A549 (cell line): ENCODE measurements around the gene DISC1. TPM values are rescaled to one million over a fixed set of nuclear protein-coding genes. Genes with fewer than 3 reads are reported as not detected.

ENCODE experiments used
- ATAC-seq, 2 experiments: fragments of 200-7000 bp in 1 of 2; fragments of >200 bp in 1 of 2; cut with Nextera tagmentation in 1 of 2; cut with Tn5 transposase in 1 of 2; 3 replicates each; pipeline versions ENCODE4 v1.8.0 to v1.9.1; 2018 to 2020; ENCODE audit warnings: mild to moderate bottlenecking in 1 of 2, moderate library complexity in 1 of 2
- CTCF ChIA-PET: fragments of 300-600 bp; sonication (Branson Sonifier 250); formaldehyde crosslinking; extraction: SDS; loops from one replicate; lab custom pipeline; 2021; ENCODE audit warnings: antibody characterized with exemption, inconsistent platforms; lab: Yijun Ruan, JAX
- POLR2A ChIA-PET: fragments of 350-600 bp; formaldehyde crosslinking; extraction: SDS; loops from one replicate; lab custom pipeline; 2021; ENCODE audit warnings: antibody characterized with exemption, inconsistent platforms; lab: Yijun Ruan, JAX
- DNase-seq, 2 experiments: peaks; one replicate each; pipeline versions ENCODE4 v3.0.0 to v3.0.0-alpha.2; 2011 to 2016; ENCODE audit warnings: low read depth in 1 of 2, low spot score in 1 of 2
- FAIRE-seq: peaks from 2 replicates; lab custom pipeline; 2011; peaks lifted over from hg19 to GRCh38; lab: Jason Lieb, UNC
- H3K27ac ChIP-seq, 2 experiments: fragments of >200 bp; sonication (Bioruptor Twin); formaldehyde crosslinking; 3 replicates each; pipeline ENCODE4 v1.5.1; 2016 to 2017
- H3K4me1 ChIP-seq: fragments of >200 bp; sonication (Bioruptor Twin); formaldehyde crosslinking; 3 replicates; pipeline ENCODE4 v1.6.1; 2016
- H3K4me2 ChIP-seq: fragments of >200 bp; sonication (Bioruptor Twin); formaldehyde crosslinking; 3 replicates; pipeline ENCODE4 v1.6.1; 2016
- H3K4me3 ChIP-seq: fragments of >200 bp; sonication (Bioruptor Twin); formaldehyde crosslinking; 3 replicates; pipeline ENCODE4 v1.5.1; 2016
- H3K9me3 ChIP-seq: fragments of >200 bp; sonication (Bioruptor Twin); formaldehyde crosslinking; 3 replicates; pipeline ENCODE4 v1.6.1; 2016
- CBX2 ChIP-seq: fragments of 200-600 bp; sonication (generic); IDR thresholded peaks from 2 replicates; pipeline ENCODE4 v1.6.1; 2016; ENCODE audit warnings: low read depth, mild to moderate bottlenecking, borderline replicate concordance
- ESRRA ChIP-seq: fragments of 150-350 bp; IDR thresholded peaks from 2 replicates; pipeline ENCODE4 v1.6.1; 2014; ENCODE audit warnings: mild to moderate bottlenecking, low read length, borderline replicate concordance
- RAD21 ChIP-seq, 2 experiments: fragments of >200 bp in 1 of 2; sonication (Bioruptor Twin) in 1 of 2; formaldehyde crosslinking in 1 of 2; IDR thresholded peaks in 1 of 2; conservative IDR thresholded peaks in 1 of 2; 2 replicates in 1 of 2; 3 replicates in 1 of 2; pipeline ENCODE4 v1.6.1; 2012 to 2018; ENCODE audit warnings: inconsistent platforms in 1 of 2
- RARB ChIP-seq: fragments of 250-450 bp; sonication (Bioruptor Pico); IDR thresholded peaks from 2 replicates; pipeline ENCODE4 v1.8.0; 2021; ENCODE audit warnings: mild to moderate bottlenecking, moderate library complexity
- SMC3 ChIP-seq: fragments of >200 bp; sonication (Bioruptor Twin); formaldehyde crosslinking; IDR thresholded peaks from 3 replicates; pipeline ENCODE4 v1.6.1; 2018; ENCODE audit warnings: inconsistent platforms
- WGBS: methylation state at CpG from one replicate; pipeline ENCODE4 v1.1.6; 2017; ENCODE audit errors: missing lambda C conversion rate; 5-methylcytosine and 5-hydroxymethylcytosine counted together
- polyA plus RNA-seq, 4 experiments: library from polyadenylated mRNA; depleted of rRNA in 3 of 4; stranded (reverse); fragments of >200 nt; fragmentation: RNase III in 1 of 4; extraction: RNeasy Plus Mini Kit Qiagen cat#74134 plus additional on column Dnase treatment in 1 of 4; gene quantifications; 2 replicates in 3 of 4; 3 replicates in 1 of 4; pipeline ENCODE4 v1.2.3, GENCODE V29; 2011 to 2017
- TF ChIP-seq, protein P1 (sequence below): IDR thresholded peaks from 2 replicates; pipeline ENCODE4 v1.6.1; 2012
- TF ChIP-seq, protein P2 (sequence below): fragments of >200 bp; sonication (Bioruptor Twin); formaldehyde crosslinking; IDR thresholded peaks from 3 replicates; pipeline ENCODE4 v1.5.1; 2016
- TF ChIP-seq, protein P3 (sequence below): fragments of 250-450 bp; sonication (Bioruptor Pico); IDR thresholded peaks from 2 replicates; pipeline ENCODE4 v1.5.0; 2021; ENCODE audit warnings: mild to moderate bottlenecking, moderate library complexity, borderline replicate concordance
- TF ChIP-seq, protein P4 (sequence below): IDR thresholded peaks from 2 replicates; pipeline ENCODE4 v1.6.1; 2012

DISC1 gene
- polyA plus RNA-seq, 2 of the 4 experiments (the other 2 are of a cell fraction): 0.39 to 0.74 TPM

DNA sequence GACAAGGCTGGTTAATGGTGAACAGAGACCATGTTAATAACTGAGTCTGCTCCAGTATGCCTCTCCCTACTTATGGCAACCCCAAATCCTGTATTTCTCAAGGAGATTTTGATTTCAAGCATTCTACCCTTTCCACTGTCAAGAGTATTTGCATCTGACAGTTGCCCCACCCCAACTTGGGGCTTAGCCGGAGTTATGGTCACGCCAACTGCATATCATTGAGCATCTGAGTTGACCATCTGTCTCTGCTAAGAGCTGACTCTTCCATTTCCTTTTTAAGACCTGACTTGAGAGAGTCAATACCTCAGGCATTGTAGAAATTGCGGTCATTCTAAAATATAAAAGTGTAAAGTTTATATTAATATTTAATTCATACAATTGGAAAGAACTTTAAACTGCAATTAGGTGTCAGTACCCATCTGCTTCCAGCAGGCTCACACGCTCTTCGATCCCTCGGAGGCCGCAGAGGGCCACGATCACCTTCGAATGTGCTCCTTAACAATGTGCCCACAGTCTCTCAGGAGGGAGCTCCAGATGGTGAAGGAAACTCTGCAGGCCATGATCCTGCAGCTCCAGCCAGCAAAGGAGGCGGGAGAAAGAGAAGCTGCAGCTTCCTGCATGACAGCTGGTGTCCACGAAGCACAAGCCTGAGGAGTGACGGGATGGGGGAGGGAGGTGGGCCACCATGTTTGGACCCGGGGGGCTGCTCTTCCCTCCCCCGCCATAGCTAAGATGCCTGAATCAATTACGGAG lies 409.8 kb downstream of the DISC1 start:
- no peak for DNase-seq
- FAIRE-seq: no peak

DNA sequence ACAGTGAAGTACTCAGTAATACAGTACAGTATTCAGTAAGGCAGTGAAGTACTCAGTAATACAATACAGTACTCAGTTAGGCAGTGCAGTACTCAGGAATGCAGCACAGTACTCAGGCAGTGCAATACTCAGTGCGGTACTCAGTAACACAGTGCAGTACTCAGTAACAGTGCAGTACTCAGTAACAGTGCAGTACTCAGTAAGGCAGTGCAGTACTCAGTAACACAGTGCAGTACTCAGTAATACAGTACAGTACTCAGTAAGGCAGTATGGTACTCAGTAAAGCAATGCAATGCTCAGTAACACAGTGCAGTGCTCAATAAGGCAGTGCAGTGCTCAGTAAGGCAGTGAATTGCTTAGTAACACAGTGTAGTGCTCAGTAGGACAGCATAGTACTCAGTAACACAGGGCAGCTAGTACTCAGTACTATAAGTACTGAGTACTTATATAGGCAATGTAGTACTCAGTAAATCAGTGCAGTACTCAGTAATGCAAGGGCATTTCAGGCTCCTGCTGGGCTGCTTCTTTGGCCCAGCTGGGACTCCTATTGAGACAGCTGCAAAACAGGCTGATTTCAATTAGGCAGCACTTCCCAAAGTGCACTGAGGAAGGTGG lies 411.3 kb downstream of the DISC1 start:
- no peak overlapping the region for H3K4me2 ChIP-seq
- WGBS: 89% methylated on average over 1 of the region's 1 CpG
- 0 out of 6 replicates have a peak, but pooled peaks of 1 of the 2 experiments have one; percentile 13 for ATAC-seq
- H3K4me3 ChIP-seq: no peak overlapping the region
- no peak for TF ChIP-seq CBX2
- no peak for TF ChIP-seq RAD21 (conservative IDR thresholded peaks at IDR 0.05 in 1 of 2, IDR thresholded peaks at IDR 0.05 in 1 of 2)
- no peak for TF ChIP-seq SMC3
- TF ChIP-seq, protein P1, sequence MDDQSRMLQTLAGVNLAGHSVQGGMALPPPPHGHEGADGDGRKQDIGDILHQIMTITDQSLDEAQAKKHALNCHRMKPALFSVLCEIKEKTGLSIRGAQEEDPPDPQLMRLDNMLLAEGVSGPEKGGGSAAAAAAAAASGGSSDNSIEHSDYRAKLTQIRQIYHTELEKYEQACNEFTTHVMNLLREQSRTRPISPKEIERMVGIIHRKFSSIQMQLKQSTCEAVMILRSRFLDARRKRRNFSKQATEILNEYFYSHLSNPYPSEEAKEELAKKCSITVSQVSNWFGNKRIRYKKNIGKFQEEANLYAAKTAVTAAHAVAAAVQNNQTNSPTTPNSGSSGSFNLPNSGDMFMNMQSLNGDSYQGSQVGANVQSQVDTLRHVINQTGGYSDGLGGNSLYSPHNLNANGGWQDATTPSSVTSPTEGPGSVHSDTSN: no peak
- TF ChIP-seq, protein P2, sequence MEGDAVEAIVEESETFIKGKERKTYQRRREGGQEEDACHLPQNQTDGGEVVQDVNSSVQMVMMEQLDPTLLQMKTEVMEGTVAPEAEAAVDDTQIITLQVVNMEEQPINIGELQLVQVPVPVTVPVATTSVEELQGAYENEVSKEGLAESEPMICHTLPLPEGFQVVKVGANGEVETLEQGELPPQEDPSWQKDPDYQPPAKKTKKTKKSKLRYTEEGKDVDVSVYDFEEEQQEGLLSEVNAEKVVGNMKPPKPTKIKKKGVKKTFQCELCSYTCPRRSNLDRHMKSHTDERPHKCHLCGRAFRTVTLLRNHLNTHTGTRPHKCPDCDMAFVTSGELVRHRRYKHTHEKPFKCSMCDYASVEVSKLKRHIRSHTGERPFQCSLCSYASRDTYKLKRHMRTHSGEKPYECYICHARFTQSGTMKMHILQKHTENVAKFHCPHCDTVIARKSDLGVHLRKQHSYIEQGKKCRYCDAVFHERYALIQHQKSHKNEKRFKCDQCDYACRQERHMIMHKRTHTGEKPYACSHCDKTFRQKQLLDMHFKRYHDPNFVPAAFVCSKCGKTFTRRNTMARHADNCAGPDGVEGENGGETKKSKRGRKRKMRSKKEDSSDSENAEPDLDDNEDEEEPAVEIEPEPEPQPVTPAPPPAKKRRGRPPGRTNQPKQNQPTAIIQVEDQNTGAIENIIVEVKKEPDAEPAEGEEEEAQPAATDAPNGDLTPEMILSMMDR: no peak
- TF ChIP-seq ESRRA: no peak
- TF ChIP-seq, protein P3, sequence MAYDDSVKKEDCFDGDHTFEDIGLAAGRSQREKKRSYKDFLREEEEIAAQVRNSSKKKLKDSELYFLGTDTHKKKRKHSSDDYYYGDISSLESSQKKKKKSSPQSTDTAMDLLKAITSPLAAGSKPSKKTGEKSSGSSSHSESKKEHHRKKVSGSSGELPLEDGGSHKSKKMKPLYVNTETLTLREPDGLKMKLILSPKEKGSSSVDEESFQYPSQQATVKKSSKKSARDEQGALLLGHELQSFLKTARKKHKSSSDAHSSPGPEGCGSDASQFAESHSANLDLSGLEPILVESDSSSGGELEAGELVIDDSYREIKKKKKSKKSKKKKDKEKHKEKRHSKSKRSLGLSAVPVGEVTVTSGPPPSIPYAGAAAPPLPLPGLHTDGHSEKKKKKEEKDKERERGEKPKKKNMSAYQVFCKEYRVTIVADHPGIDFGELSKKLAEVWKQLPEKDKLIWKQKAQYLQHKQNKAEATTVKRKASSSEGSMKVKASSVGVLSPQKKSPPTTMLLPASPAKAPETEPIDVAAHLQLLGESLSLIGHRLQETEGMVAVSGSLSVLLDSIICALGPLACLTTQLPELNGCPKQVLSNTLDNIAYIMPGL (CRISPR knock-in tag): no peak
- TF ChIP-seq, protein P4, sequence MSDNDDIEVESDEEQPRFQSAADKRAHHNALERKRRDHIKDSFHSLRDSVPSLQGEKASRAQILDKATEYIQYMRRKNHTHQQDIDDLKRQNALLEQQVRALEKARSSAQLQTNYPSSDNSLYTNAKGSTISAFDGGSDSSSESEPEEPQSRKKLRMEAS: no peak
- TF ChIP-seq RARB (CRISPR knock-in tag): no peak
- TF ChIP-seq, all 56 proteins: peak for 0
- Histone ChIP-seq H3K9me3 (no peaks in the 10 kb centered on the region), H3K4me1 (no peaks in the 10 kb centered on the region), H3K27ac (no peak overlapping the region)
- DNase-seq (no peak), FAIRE-seq (no peak)
- ChIA-PET CTCF (interaction anchor here (0.6 to 1.8 kb wide), 2 partner anchors 10 to 20 kb away, joined by 3 to 4 read pairs; no protein-coding TSS in a partner anchor), POLR2A (no interaction called here)

More for the DNA sequence above, 409.8 kb downstream of the DISC1 start:
- H3K4me2 ChIP-seq: no peak overlapping the region
- no peak for ATAC-seq
- TF ChIP-seq, protein P3 (CRISPR knock-in tag): no peak
- TF ChIP-seq, all 56 proteins: peak for 0
- Histone ChIP-seq H3K4me1 (no peaks in the 10 kb centered on the region), H3K4me3 (no peak overlapping the region), H3K9me3 (no peaks in the 10 kb centered on the region), H3K27ac (no peak overlapping the region)
- CTCF ChIA-PET: interaction anchor here (1.6 kb wide), 1 partner anchor 12 kb away, joined by 3 read pairs; no protein-coding TSS in a partner anchor
- POLR2A ChIA-PET: no interaction called here
- WGBS: 72% methylated on average over 12 of the region's 15 CpGs
